Thyroid gland (tissue), 4 donors: Measurements from ENCODE around the gene MCAT. TPM values are rescaled to one million over a fixed set of nuclear protein-coding genes. Genes with fewer than 3 reads are reported as not detected.

ENCODE experiments used
- DNase-seq, 2 donors: peaks; one replicate each; pipeline ENCODE4 v3.0.0-alpha.2; 2019
- H3K27ac ChIP-seq, 3 donors: fragments of 200-600 bp; sonication (generic); 1 replicate in 2 of 3; 2 replicates in 1 of 3; pipeline ENCODE4 v1.5.1; 2016 to 2019; ENCODE audit warnings: mild to moderate bottlenecking in 1 of 3, moderate library complexity in 1 of 3
- H3K27me3 ChIP-seq: fragments of 200-600 bp; sonication (generic); one replicate; pipeline ENCODE4 v1.5.1; 2019
- H3K36me3 ChIP-seq, 2 donors: fragments of 200-600 bp; sonication (generic); one replicate each; pipeline ENCODE4 v1.5.1; 2016 to 2019
- H3K4me1 ChIP-seq, 2 donors: fragments of 200-600 bp; sonication (generic); one replicate each; pipeline ENCODE4 v1.5.1; 2017 to 2019
- H3K4me3 ChIP-seq, 3 donors: fragments of 200-600 bp; sonication (generic); replicated peaks in 1 of 3; 1 replicate in 2 of 3; 2 replicates in 1 of 3; pipeline ENCODE4 v1.5.1; 2016; ENCODE audit warnings: mild to moderate bottlenecking in 1 of 3
- H3K9me3 ChIP-seq: fragments of 200-600 bp; sonication (generic); one replicate; pipeline ENCODE4 v1.5.1; 2017
- POLR2A ChIP-seq, 2 donors: fragments of 450-650 bp; IDR thresholded peaks; one replicate each; pipeline ENCODE4 v1.6.1; 2017; ENCODE audit warnings: antibody characterized with exemption in 2 of 2, mild to moderate bottlenecking in 2 of 2, moderate library complexity in 1 of 2
- WGBS, 2 donors: methylation state at CpG; one replicate each; pipeline ENCODE4 v1.1.5; 2017; 5-methylcytosine and 5-hydroxymethylcytosine counted together
- intact Hi-C: fragments of 100-400 bp; cut with DNase I; formaldehyde crosslinking; loops from one replicate; pipeline ENCODE4 v1.15.1; 2023
- total RNA-seq, 4 donors: library from RNA; depleted of rRNA; stranded (reverse); fragments of >200 nt; gene quantifications; one replicate each; pipeline ENCODE4 v1.2.3, GENCODE V29; 2016
- TF ChIP-seq, protein P1 (sequence below), 6 experiments: fragments of 200-600 bp in 3 of 6; fragments of 450-650 bp in 3 of 6; sonication (generic) in 3 of 6; IDR thresholded peaks; one replicate each; pipeline ENCODE4 v1.5.1; 2016 to 2019; ENCODE audit warnings: antibody characterized with exemption in 6 of 6, mild to moderate bottlenecking in 2 of 6, inconsistent platforms in 1 of 6, moderate library complexity in 1 of 6

The MCAT gene
- total RNA-seq, 4 donors from 2014 or later: 28.4 to 48.5 (median 38.3) TPM

DNA sequence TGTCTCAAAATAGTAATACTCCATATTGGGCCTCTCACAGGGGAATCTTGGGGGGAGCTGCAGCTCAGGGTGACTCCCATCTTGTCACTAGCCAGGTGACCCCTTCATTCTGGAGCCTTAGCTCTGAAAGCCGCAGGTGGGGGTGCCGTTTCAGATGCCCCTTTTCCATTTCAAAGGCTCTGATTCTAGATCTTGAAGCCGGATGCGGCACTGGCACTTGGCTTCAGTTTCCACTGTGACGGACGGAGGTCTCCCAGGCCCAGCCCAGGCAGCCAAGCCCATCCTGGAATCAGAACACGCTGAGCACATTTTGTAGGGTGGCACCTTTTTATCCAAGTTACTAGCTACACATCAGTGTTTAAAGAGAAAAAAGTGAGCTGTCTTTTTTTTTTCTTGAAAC lies 26.3 kb downstream of the MCAT start:
- Histone ChIP-seq H3K36me3 (no peaks in the 10 kb centered on the region), H3K4me3 (no peak overlapping the region), H3K4me1 (peaks cover 0 to under 1% of the 10 kb centered on the region in 2 donors), H3K9me3 (no peaks in the 10 kb centered on the region), H3K27ac (no peak overlapping the region), H3K27me3 (no peaks in the 10 kb centered on the region)
- TF ChIP-seq, protein P1, sequence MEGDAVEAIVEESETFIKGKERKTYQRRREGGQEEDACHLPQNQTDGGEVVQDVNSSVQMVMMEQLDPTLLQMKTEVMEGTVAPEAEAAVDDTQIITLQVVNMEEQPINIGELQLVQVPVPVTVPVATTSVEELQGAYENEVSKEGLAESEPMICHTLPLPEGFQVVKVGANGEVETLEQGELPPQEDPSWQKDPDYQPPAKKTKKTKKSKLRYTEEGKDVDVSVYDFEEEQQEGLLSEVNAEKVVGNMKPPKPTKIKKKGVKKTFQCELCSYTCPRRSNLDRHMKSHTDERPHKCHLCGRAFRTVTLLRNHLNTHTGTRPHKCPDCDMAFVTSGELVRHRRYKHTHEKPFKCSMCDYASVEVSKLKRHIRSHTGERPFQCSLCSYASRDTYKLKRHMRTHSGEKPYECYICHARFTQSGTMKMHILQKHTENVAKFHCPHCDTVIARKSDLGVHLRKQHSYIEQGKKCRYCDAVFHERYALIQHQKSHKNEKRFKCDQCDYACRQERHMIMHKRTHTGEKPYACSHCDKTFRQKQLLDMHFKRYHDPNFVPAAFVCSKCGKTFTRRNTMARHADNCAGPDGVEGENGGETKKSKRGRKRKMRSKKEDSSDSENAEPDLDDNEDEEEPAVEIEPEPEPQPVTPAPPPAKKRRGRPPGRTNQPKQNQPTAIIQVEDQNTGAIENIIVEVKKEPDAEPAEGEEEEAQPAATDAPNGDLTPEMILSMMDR (IDR thresholded peaks at IDR 0.05): no peak
- TF ChIP-seq POLR2A (IDR thresholded peaks at IDR 0.05): no peak
- 84 to 97% methylated on average over 7 of the region's 7 CpGs for WGBS, 2 donors
- no peak for DNase-seq
- intact Hi-C loops: no loop called here

DNA sequence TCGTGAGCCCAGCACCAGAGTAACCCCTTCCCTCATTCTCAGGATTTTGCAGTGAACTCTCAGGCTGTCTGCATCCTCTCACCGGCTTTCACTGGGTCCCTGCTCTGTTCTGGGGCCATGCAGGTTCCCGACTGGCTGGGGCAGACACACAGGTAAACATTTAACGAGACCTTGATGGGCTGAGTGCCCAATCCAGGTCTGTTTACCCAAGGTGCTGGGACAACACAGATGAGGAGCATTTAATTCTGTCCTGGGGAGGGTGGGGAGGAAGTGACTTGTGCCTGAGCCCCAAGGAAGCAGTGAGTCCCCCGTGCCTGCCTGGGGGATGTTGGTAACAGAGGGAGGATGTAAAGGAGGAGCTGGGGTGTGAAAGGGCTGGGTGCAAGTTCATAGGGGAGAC lies 28.2 kb downstream of the MCAT start:
- H3K4me3 ChIP-seq: no peak overlapping the region
- no peaks in the 10 kb centered on the region for H3K36me3 ChIP-seq
- H3K27me3 ChIP-seq: no peaks in the 10 kb centered on the region
- TF ChIP-seq, protein P1 (IDR thresholded peaks at IDR 0.05): no peak
- no peak for TF ChIP-seq POLR2A (IDR thresholded peaks at IDR 0.05)
- no peak overlapping the region for H3K27ac ChIP-seq
- H3K4me1 ChIP-seq: peaks cover 11 to 18% of the 10 kb centered on the region in 2 donors
- intact Hi-C loops: no loop called here
- no peak for DNase-seq
- 32 to 35% methylated on average over 5 of the region's 5 CpGs for WGBS, 2 donors
- no peaks in the 10 kb centered on the region for H3K9me3 ChIP-seq

DNA sequence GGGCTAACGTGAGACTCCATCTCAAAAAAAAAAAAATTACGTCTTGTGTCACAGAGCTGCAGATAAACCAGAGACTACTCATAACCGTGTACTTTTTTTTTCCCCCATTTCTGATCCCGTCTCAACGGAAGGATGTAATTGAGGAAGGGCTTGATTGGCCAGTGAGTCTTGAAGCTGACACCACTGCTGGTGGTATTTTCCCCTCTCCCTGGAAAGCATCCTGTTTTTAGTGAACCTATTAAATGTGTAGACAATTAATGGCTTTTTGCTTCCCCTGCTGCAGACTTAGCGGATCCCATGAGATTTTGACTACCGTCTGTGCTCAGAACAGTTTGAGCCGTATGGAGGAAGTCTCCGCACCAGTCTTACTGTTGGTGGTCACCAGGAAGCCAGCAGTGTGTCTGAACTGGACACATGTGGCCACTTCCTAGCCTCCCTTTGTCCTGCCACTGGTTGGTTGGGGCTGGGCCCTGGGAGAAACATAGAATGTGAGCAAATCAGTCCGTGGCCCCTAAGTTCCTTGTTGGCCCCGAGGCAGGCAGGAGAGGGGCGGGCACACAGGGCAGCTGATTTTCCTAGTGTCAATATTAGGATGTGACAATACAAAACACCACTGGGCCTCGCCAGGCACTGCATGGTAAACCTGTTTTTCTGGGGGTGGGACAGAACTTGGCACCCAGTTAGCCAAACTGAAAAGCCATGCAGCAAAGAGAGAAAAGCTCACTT lies 29.5 kb downstream of the MCAT start:
- peaks cover 13 to 22% of the 10 kb centered on the region in 2 donors for H3K4me1 ChIP-seq
- no peak for TF ChIP-seq POLR2A (IDR thresholded peaks at IDR 0.05)
- TF ChIP-seq, protein P1 (IDR thresholded peaks at IDR 0.05): no peak
- intact Hi-C loops: no loop called here
- 64 to 74% methylated on average over 13 of the region's 13 CpGs for WGBS, 2 donors
- DNase-seq: no peak
- H3K27me3 ChIP-seq: no peaks in the 10 kb centered on the region
- H3K27ac ChIP-seq: no peak overlapping the region
- no peaks in the 10 kb centered on the region for H3K36me3 ChIP-seq
- no peak overlapping the region for H3K4me3 ChIP-seq
- no peaks in the 10 kb centered on the region for H3K9me3 ChIP-seq

DNA sequence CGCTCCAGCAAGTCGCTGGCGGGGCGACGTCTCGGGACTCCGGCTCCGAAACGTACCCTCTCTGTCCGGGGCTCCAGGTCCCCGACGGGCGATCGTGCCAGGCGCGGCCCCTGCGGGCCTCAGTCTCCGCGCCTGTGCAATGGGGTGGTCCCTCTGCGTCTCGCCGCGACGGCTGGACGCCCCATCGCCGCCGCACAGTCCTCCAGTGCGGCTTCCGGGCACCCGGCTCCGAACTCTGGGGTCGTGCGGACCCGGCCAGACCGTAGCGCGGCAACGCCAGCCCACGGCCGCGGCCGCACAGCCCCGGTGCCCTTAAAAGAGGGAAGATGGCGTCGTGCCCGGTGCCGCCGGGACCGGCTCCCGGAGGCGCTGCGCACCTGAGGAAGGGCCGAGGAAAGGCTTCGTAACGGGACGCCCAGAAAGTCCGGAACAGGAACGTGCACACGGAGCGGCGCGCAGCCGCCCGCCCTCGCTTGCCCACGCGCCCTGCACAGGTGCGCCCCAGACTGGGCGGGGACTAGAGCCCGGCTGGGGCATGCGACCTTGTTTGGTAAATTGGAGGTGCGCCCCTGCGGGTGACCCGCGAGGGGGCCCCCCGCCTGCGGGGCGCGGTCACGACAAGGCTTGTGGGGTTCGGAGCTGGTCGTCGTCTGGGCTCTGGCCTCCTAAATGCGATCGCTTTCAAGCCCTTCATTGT lies 32.1 kb downstream of the MCAT start:
- H3K9me3 ChIP-seq: no peaks in the 10 kb centered on the region
- H3K27me3 ChIP-seq: no peaks in the 10 kb centered on the region
- intact Hi-C loops: no loop called here
- H3K27ac ChIP-seq: no peak overlapping the region
- peak in 1 of 2 donors; percentile 2 for TF ChIP-seq POLR2A (IDR thresholded peaks at IDR 0.05)
- TF ChIP-seq, protein P1 (IDR thresholded peaks at IDR 0.05): no peak
- no peaks in the 10 kb centered on the region for H3K36me3 ChIP-seq
- peaks cover 13 to 22% of the 10 kb centered on the region in 2 donors for H3K4me1 ChIP-seq
- H3K4me3 ChIP-seq: peak overlapping the region; percentile 52 to 72 (median 55)
- WGBS, 2 donors: 8 to 13% methylated on average over 11 to 24 of the region's 86 CpGs
- peak; percentile 59 to 64 for DNase-seq

DNA sequence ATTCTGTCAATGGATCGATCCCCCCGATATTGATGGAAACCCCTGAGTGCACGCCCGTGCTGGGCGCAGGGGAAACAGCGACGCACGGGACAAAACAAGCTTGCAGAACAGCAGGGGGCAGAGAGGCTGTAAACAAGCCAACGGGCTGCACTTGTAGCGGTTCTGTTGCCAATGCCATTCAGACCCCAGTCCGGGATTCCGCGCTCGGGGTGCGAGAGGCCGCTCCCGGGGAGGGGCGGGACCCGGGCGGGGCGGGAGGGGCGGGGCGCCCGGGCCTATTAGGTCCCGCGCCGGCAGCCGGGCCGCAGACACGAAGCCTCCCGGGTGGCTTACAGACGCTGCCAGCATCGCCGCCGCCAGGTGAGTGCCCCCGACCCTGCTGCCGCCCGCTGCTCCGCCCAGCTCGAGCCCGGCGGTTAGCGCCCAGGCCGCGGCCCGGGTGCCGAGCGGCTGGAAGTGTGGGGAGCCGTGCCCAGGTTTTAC lies 32.7 kb downstream of the MCAT start, which contains the start of gene BIK:
TSS of gene BIK (plus strand) at position 307 of the 483 bp plus-strand sequence. CDS start 13,273 bp downstream, outside the sequence.
- DNase-seq: peak; percentile 50 to 67
- intact Hi-C loops: no loop called here
- peak within 1 kb of the TSS; percentile 52 to 72 (median 55) for H3K4me3 ChIP-seq
- peaks cover 13 to 22% of the 10 kb centered on the region in 2 donors for H3K4me1 ChIP-seq
- H3K9me3 ChIP-seq: no peaks in the 10 kb centered on the region
- no peaks in the 10 kb centered on the region for H3K27me3 ChIP-seq
- 0% methylated on average over 5 to 9 of the region's 49 CpGs for WGBS, 2 donors
- TF ChIP-seq POLR2A (IDR thresholded peaks at IDR 0.05): peak in 1 of 2 donors; percentile 41
- TF ChIP-seq, protein P1 (IDR thresholded peaks at IDR 0.05): peak in 1 of 6 experiments; percentile 18
- H3K36me3 ChIP-seq: no peaks in the 10 kb centered on the region
- no peak within 1 kb of the TSS for H3K27ac ChIP-seq
